ENCODE results near the gene NFATC2.

DNA sequence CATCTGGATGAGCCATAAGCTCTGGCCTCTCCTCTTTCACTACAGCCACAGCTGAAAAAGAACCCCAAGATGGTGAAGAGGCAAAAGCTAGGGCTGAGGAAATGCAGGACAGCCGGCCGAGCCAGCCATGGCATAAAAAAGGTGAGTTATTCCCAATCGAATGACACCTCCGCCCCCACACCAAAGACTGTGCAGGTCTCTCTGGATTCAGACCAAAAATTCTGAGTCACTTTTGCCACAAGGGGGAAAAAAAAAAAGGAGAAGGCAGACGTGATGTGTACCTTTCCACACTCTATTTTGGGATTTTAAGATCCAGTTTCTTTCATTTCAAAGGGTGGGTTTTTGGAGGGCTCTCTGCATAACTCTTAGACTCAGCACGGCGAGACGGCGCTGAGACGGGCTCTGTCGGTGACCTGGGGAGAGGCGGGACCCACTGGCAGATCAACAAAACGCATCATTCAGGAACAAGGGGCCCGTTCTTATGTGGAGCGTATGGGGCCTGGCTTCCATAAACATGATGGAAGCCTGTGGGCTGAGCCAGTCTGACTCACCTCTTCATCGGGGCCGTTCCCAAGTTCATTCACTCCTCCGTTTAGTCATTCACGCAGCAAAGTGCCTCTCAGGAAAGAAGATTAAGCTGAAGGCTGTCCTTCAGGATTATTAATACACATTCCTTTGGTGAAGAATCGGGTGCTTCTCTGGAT is 54.8 kb downstream of the NFATC2 start:
- TF ChIP-seq YY1 (IDR thresholded peaks at IDR 0.05; ENCODE audit: low read depth) = no peak
- TF ChIP-seq, protein P1, sequence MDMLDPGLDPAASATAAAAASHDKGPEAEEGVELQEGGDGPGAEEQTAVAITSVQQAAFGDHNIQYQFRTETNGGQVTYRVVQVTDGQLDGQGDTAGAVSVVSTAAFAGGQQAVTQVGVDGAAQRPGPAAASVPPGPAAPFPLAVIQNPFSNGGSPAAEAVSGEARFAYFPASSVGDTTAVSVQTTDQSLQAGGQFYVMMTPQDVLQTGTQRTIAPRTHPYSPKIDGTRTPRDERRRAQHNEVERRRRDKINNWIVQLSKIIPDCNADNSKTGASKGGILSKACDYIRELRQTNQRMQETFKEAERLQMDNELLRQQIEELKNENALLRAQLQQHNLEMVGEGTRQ (IDR thresholded peaks at IDR 0.05; ENCODE audit: borderline replicate concordance, low read depth, low read length) = no peak
- TF ChIP-seq, protein P2, sequence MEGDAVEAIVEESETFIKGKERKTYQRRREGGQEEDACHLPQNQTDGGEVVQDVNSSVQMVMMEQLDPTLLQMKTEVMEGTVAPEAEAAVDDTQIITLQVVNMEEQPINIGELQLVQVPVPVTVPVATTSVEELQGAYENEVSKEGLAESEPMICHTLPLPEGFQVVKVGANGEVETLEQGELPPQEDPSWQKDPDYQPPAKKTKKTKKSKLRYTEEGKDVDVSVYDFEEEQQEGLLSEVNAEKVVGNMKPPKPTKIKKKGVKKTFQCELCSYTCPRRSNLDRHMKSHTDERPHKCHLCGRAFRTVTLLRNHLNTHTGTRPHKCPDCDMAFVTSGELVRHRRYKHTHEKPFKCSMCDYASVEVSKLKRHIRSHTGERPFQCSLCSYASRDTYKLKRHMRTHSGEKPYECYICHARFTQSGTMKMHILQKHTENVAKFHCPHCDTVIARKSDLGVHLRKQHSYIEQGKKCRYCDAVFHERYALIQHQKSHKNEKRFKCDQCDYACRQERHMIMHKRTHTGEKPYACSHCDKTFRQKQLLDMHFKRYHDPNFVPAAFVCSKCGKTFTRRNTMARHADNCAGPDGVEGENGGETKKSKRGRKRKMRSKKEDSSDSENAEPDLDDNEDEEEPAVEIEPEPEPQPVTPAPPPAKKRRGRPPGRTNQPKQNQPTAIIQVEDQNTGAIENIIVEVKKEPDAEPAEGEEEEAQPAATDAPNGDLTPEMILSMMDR (IDR thresholded peaks at IDR 0.05) = no peak
- TF ChIP-seq GABPA (IDR thresholded peaks at IDR 0.05; ENCODE audit: low read depth) = no peak
